ENCODE data around the gene AK2.

GRCh38 chr1:32966900-32967299 is 69.8 kb downstream of the AK2 start:
- TF ChIP-seq CTCF (IDR thresholded peaks at IDR 0.05) (no peak), POLR2AphosphoS5 (IDR thresholded peaks at IDR 0.05) (no peak), POLR2A (IDR thresholded peaks at IDR 0.05) (no peak)
